MM.1S (cell line): Measurements from ENCODE around the gene FBXO17.
A peak's percentile ranks its signal among the peaks of the same experiment; 100 is the strongest.

Experiments
- DNase-seq: peaks from one replicate; pipeline ENCODE4 v3.0.0-alpha.2; 2015
- H2AFZ ChIP-seq: fragments of 300-600 bp; sonication (generic); 2 replicates; pipeline ENCODE4 v1.6.0; 2016; ENCODE audit warnings: antibody characterized with exemption, low read length
- H3F3A ChIP-seq: fragments of 300-600 bp; sonication (generic); 2 replicates; pipeline ENCODE4 v1.6.1; 2016; ENCODE audit warnings: mild to moderate bottlenecking, antibody characterized with exemption, low read length, moderate library complexity, mixed read lengths; ENCODE audit not compliant: insufficient read depth
- H3K27ac ChIP-seq: fragments of 300-600 bp; sonication (generic); 2 replicates; pipeline ENCODE4 v1.5.1; 2016; ENCODE audit warnings: mild to moderate bottlenecking, low read length
- H3K27me3 ChIP-seq: fragments of 300-600 bp; sonication (generic); replicated peaks from 2 replicates; pipeline ENCODE4 v1.6.0; 2016; ENCODE audit warnings: low read length; ENCODE audit not compliant: insufficient read depth
- H3K36me3 ChIP-seq: fragments of 300-600 bp; sonication (generic); replicated peaks from 2 replicates; pipeline ENCODE4 v1.6.1; 2016; ENCODE audit warnings: mild to moderate bottlenecking, low read length, mixed read lengths; ENCODE audit not compliant: insufficient read depth
- H3K4me1 ChIP-seq: fragments of 300-600 bp; sonication (generic); 2 replicates; pipeline ENCODE4 v1.6.1; 2016; ENCODE audit warnings: low read length, mixed read lengths
- H3K4me2 ChIP-seq: fragments of 300-600 bp; sonication (generic); 2 replicates; pipeline ENCODE4 v1.6.0; 2016; ENCODE audit warnings: low read depth, low read length
- H3K4me3 ChIP-seq: fragments of 300-600 bp; sonication (generic); 2 replicates; pipeline ENCODE4 v1.5.1; 2016; ENCODE audit warnings: low read length, mixed read lengths
- H3K79me2 ChIP-seq: fragments of 300-600 bp; sonication (generic); 2 replicates; pipeline ENCODE4 v1.6.1; 2016; ENCODE audit warnings: mixed run types, low read length, mixed read lengths
- H3K9ac ChIP-seq: fragments of 300-600 bp; sonication (generic); 2 replicates; pipeline ENCODE4 v1.6.1; 2016; ENCODE audit warnings: low read length, mixed read lengths
- H3K9me2 ChIP-seq: fragments of 300-600 bp; sonication (generic); replicated peaks from 2 replicates; pipeline ENCODE4 v1.6.1; 2016; ENCODE audit warnings: mild to moderate bottlenecking, low read length, mixed read lengths; ENCODE audit not compliant: insufficient read depth
- H3K9me3 ChIP-seq: fragments of 300-600 bp; sonication (generic); replicated peaks from 2 replicates; pipeline ENCODE4 v1.6.1; 2016; ENCODE audit warnings: mild to moderate bottlenecking, low read length, mixed read lengths; ENCODE audit not compliant: insufficient read depth
- H4K20me1 ChIP-seq: fragments of 300-600 bp; sonication (generic); 2 replicates; pipeline ENCODE4 v1.6.1; 2016; ENCODE audit warnings: mild to moderate bottlenecking, low read length, moderate library complexity, mixed read lengths; ENCODE audit not compliant: insufficient read depth
- CTCF ChIP-seq: fragments of 300-600 bp; sonication (generic); IDR thresholded peaks from 2 replicates; pipeline ENCODE4 v1.5.1; 2016; ENCODE audit warnings: antibody characterized with exemption, low read length, mixed read lengths
- EZH2 ChIP-seq: fragments of 300-600 bp; sonication (generic); optimal IDR thresholded peaks from 2 replicates; pipeline ENCODE3; 2017; ENCODE audit warnings: low read depth, mild to moderate bottlenecking, antibody characterized with exemption, low read length, mixed read lengths
- EZH2phosphoT487 ChIP-seq: fragments of 300-600 bp; sonication (generic); IDR thresholded peaks from 2 replicates; pipeline ENCODE4 v1.6.1; 2018; ENCODE audit warnings: antibody characterized with exemption, low read length

The FBXO17 gene

GRCh38 chr19:38929929-38930775, 45.4 kb downstream of the FBXO17 start, which contains the start of gene SARS2:
Gene SARS2, minus strand, starts transcription at chr19:38930763. Its CDS starts 27 bp downstream, at chr19:38930736.
- Histone ChIP-seq H3K4me3 (peak within 1 kb of the TSS; percentile 98), H3K9me2 (no peaks in the 10 kb centered on the region), H3K79me2 (peaks cover 32% of the 10 kb centered on the region), H3K9ac (peak within 1 kb of the TSS; percentile 95), H3K9me3 (no peaks in the 10 kb centered on the region), H2AFZ (peak within 1 kb of the TSS; percentile 91), H3F3A (no peaks in the 10 kb centered on the region), H3K36me3 (no peaks in the 10 kb centered on the region; the same call in 1 of the 2 replicates), H3K27me3 (no peaks in the 10 kb centered on the region), H3K27ac (peak within 1 kb of the TSS; percentile 76), H4K20me1 (no peaks in the 10 kb centered on the region), H3K4me2 (peak within 1 kb of the TSS; percentile 89), H3K4me1 (peaks cover 8% of the 10 kb centered on the region; the same call in 1 of the 2 replicates)
- peak; percentile 95 for DNase-seq
- TF ChIP-seq EZH2phosphoT487 (no peak), CTCF (peak; percentile 99), EZH2 (no peak)

GRCh38 chr19:38928391-38929001, 47.0 kb downstream of the FBXO17 start:
- Histone ChIP-seq H3K4me1 (peaks cover 8% of the 10 kb centered on the region; the same call in 1 of the 2 replicates), H3K79me2 (peaks cover 32% of the 10 kb centered on the region), H4K20me1 (no peaks in the 10 kb centered on the region), H3K9me3 (no peaks in the 10 kb centered on the region), H3K36me3 (no peaks in the 10 kb centered on the region; the same call in 1 of the 2 replicates), H3K27me3 (no peaks in the 10 kb centered on the region), H2AFZ (no peak overlapping the region), H3K27ac (no peak overlapping the region), H3K4me2 (no peak overlapping the region), H3K4me3 (no peak overlapping the region), H3F3A (no peaks in the 10 kb centered on the region), H3K9ac (no peak overlapping the region), H3K9me2 (no peaks in the 10 kb centered on the region)
- no peak for TF ChIP-seq EZH2phosphoT487
- DNase-seq: no peak

- H3K27me3 ChIP-seq: no peaks in the 10 kb centered on the region
- no peak overlapping the region for H2AFZ ChIP-seq
- no peak for DNase-seq
- no peaks in the 10 kb centered on the region for H3K36me3 ChIP-seq
- no peak for TF ChIP-seq CTCF
- no peak for TF ChIP-seq EZH2phosphoT487
- H3K9ac ChIP-seq: no peak overlapping the region
- no peaks in the 10 kb centered on the region for H3F3A ChIP-seq
- 0 out of 2 replicates have a peak, but pooled peaks cover 1% of the 10 kb centered on the region for H3K4me1 ChIP-seq
- H3K4me2 ChIP-seq: no peak overlapping the region
- H3K27ac ChIP-seq: no peak overlapping the region
- no peaks in the 10 kb centered on the region for H3K9me2 ChIP-seq
- H4K20me1 ChIP-seq: no peaks in the 10 kb centered on the region
- no peak overlapping the region for H3K4me3 ChIP-seq
- H3K9me3 ChIP-seq: no peaks in the 10 kb centered on the region
- peaks cover 5% of the 10 kb centered on the region for H3K79me2 ChIP-seq
Observed at GRCh38 chr19:38924388-38924787, 51.2 kb downstream of the FBXO17 start.

- Histone ChIP-seq H3K9ac (no peak overlapping the region), H3F3A (no peaks in the 10 kb centered on the region), H3K27me3 (no peaks in the 10 kb centered on the region), H2AFZ (no peak overlapping the region), H3K27ac (no peak overlapping the region), H3K4me1 (no peaks in the 10 kb centered on the region), H3K36me3 (no peaks in the 10 kb centered on the region), H3K9me3 (no peaks in the 10 kb centered on the region), H4K20me1 (no peaks in the 10 kb centered on the region), H3K4me3 (no peak overlapping the region), H3K9me2 (no peaks in the 10 kb centered on the region), H3K4me2 (no peak overlapping the region), H3K79me2 (no peaks in the 10 kb centered on the region)
- TF ChIP-seq EZH2phosphoT487 (no peak), EZH2 (no peak), CTCF (no peak)
- DNase-seq: no peak
Observed at GRCh38 chr19:38922482-38922881, 53.1 kb downstream of the FBXO17 start.
